Measurements from ENCODE around the gene MPC1L. TPM values are rescaled to one million over a fixed set of nuclear protein-coding genes. Genes with fewer than 3 reads are reported as not detected.

Gene MPC1L
- total RNA-seq (2012; rRNA removed), result not detected in 2 replicates
- polyA plus RNA-seq (2012; rRNA removed), result not detected in 2 replicates
- not detected in 2 replicates for polyA plus RNA-seq (2012; cell fraction: cytosol; rRNA removed)
- polyA plus RNA-seq (2012; cell fraction: nucleus; rRNA removed; ENCODE audit: low replicate concordance), result not detected in 2 replicates
- Bru-seq, nascent RNA, result not detected
- BruChase-seq, experiment 1, labeled RNA remaining after a 6-hour chase, result not detected
- not detected for BruChase-seq, experiment 2, labeled RNA remaining after a 2-hour chase
- long read RNA-seq, result 0 reads

- no TSS peak for BruUV-seq (replicated peaks)
- no peak within 1 kb of the TSS for H2AK5ac ChIP-seq (ENCODE audit: low read depth, low read length)
- H3K9ac ChIP-seq (ENCODE audit: low read depth, low read length), result no peak within 1 kb of the TSS
- H3K79me1 ChIP-seq (ENCODE audit: low read depth in 1 of 2, low read length in 2 of 2), result no peaks in the 10 kb centered on the region
- POLR2A ChIA-PET (ENCODE audit: unreplicated experiment), result no interaction called here
- CTCF ChIA-PET, result no interaction called here
- H3K4me3 ChIP-seq (ENCODE audit: insufficient read depth, low read depth, low read length), result no peak within 1 kb of the TSS
- no peak within 1 kb of the TSS for H2BK120ac ChIP-seq (ENCODE audit: low read depth, low read length)
- H3K14ac ChIP-seq (replicated peaks; ENCODE audit: low read depth, low read length), result no peak within 1 kb of the TSS
- peaks cover 2% of the 10 kb centered on the region; the same call in 1 of the 2 replicates for H3K9me3 ChIP-seq (ENCODE audit: control insufficient read depth, insufficient read depth, low read length)
- in situ Hi-C loops (cut with MboI; ENCODE audit: low sequenced_read_pairs), result no loop called here
- H3K4ac ChIP-seq (ENCODE audit: low read depth, low read length), result no peak within 1 kb of the TSS
- no peak within 1 kb of the TSS for H3K23ac ChIP-seq (ENCODE audit: low read depth, low read length)
- no peaks in the 10 kb centered on the region for H3K4me1 ChIP-seq (ENCODE audit: control insufficient read depth, insufficient read depth, low read length)
- DNase-seq (no peak), ATAC-seq (ENCODE audit: low read depth) (no peak)
- no peak within 1 kb of the TSS for H2BK15ac ChIP-seq (ENCODE audit: low read depth, low read length)
- no peaks in the 10 kb centered on the region for H4K20me1 ChIP-seq (ENCODE audit: insufficient read depth, low read length)
- dilution Hi-C loops (cut with HindIII; ENCODE audit: low sequenced_read_pairs, unreplicated experiment), result no loop called here
- H3K4me2 ChIP-seq (ENCODE audit: low read depth, low read length), result no peak within 1 kb of the TSS
- no peak within 1 kb of the TSS for H4K8ac ChIP-seq (ENCODE audit: low read depth in 2 of 2, low read length in 2 of 2)
- H3K27ac ChIP-seq (ENCODE audit: insufficient read depth, low read length), result no peak within 1 kb of the TSS
- TF ChIP-seq CEBPB (IDR thresholded peaks at IDR 0.05; ENCODE audit: low read depth, low read length) (no peak), RCOR1 (IDR thresholded peaks at IDR 0.05; ENCODE audit: insufficient replicate concordance, low read length) (no peak), CHD1 (IDR thresholded peaks at IDR 0.05; ENCODE audit: low read depth, low read length) (no peak), FOS (IDR thresholded peaks at IDR 0.05; ENCODE audit: low read depth, low read length) (no peak)
- intact Hi-C loops (cut with micrococcal nuclease), result no loop called here
- no peak within 1 kb of the TSS for H2BK20ac ChIP-seq (ENCODE audit: low read depth, low read length)
- no peak within 1 kb of the TSS for H3K56ac ChIP-seq (ENCODE audit: extremely low read depth, insufficient read depth, low read length)
- 90% methylated on average over 38 of the region's 38 CpGs; no CpG with 5 or more reads in 1 of the 2 experiments for WGBS, 2 experiments (ENCODE audit: extremely low coverage in 2 of 2, insufficient read length in 1 of 2)
- H3K9me1 ChIP-seq (ENCODE audit: insufficient read depth, low read length), result no peaks in the 10 kb centered on the region
- H2AK9ac ChIP-seq (replicated peaks; ENCODE audit: low read depth, low read length, poor library complexity), result no peak within 1 kb of the TSS
- peak within 1 kb of the TSS; percentile 63 for H2AFZ ChIP-seq (replicated peaks; ENCODE audit: low read length, poor library complexity)
- no peak within 1 kb of the TSS for H3K18ac ChIP-seq (ENCODE audit: low read depth, low read length)
- H4K5ac ChIP-seq (ENCODE audit: low read depth, low read length), result no peak within 1 kb of the TSS
- no peak within 1 kb of the TSS for H4K91ac ChIP-seq (ENCODE audit: insufficient read depth, low read depth, low read length)
- peaks cover 3% of the 10 kb centered on the region; the same call in 1 of the 2 replicates for H3K36me3 ChIP-seq (ENCODE audit: control insufficient read depth, insufficient read depth, low read length)
- H2BK5ac ChIP-seq (ENCODE audit: low read depth, low read length, poor library complexity, severe bottlenecking), result no peak within 1 kb of the TSS
- H3K27me3 ChIP-seq (ENCODE audit: control insufficient read depth, insufficient read depth, low read length), result peaks cover under 1% of the 10 kb centered on the region
Measured at GRCh38 chrX:40623139-40623536, at the start of gene MPC1L. Gene MPC1L (plus strand): TSS chrX:40623428. CDS start chrX:40623566, 138 bp downstream.

All from IMR-90 (cell line).